Skeletal muscle tissue (tissue), 4 donors: ENCODE measurements around the gene CD74. TPM values are rescaled to one million over a fixed set of nuclear protein-coding genes. Genes with fewer than 3 reads are reported as not detected.

Experiments
- H3K27ac ChIP-seq: one replicate; pipeline ENCODE4 v1.7.0; 2013; ENCODE audit warnings: mild to moderate bottlenecking, low read depth, low read length, inconsistent platforms
- H3K27me3 ChIP-seq, 3 donors: one replicate each; pipeline ENCODE4 v1.7.0; 2013; ENCODE audit warnings: low read length in 3 of 3; ENCODE audit not compliant: control insufficient read depth in 3 of 3, insufficient read depth in 3 of 3
- H3K36me3 ChIP-seq, 3 donors: one replicate each; pipeline ENCODE4 v1.7.0; 2013; ENCODE audit warnings: low read length in 3 of 3; ENCODE audit not compliant: control insufficient read depth in 3 of 3, insufficient read depth in 3 of 3
- H3K4me1 ChIP-seq, 3 donors: one replicate each; pipeline ENCODE4 v1.7.0; 2013; ENCODE audit warnings: low read length in 3 of 3, mild to moderate bottlenecking in 3 of 3; ENCODE audit not compliant: control insufficient read depth in 3 of 3, insufficient read depth in 3 of 3
- H3K4me3 ChIP-seq, 3 donors: one replicate each; pipeline ENCODE4 v1.7.0; 2013; ENCODE audit warnings: low read length in 3 of 3
- H3K9ac ChIP-seq, 3 donors: one replicate each; pipeline ENCODE4 v1.7.0; 2013; ENCODE audit warnings: low read length in 3 of 3, mild to moderate bottlenecking in 3 of 3, moderate library complexity in 2 of 3, low read depth in 1 of 3
- H3K9me3 ChIP-seq, 3 donors: one replicate each; pipeline ENCODE4 v1.7.0; 2013; ENCODE audit warnings: low read length in 3 of 3; ENCODE audit not compliant: control insufficient read depth in 3 of 3
- total RNA-seq: library from RNA; depleted of rRNA; stranded (reverse); fragments of >200 nt; gene quantifications from one replicate; pipeline ENCODE4 v1.2.3, GENCODE V29; 2014
- donor health status: Osteomylitis.

Gene CD74
- total RNA-seq, 1 donor from 2014 or later = 63.2 TPM

DNA sequence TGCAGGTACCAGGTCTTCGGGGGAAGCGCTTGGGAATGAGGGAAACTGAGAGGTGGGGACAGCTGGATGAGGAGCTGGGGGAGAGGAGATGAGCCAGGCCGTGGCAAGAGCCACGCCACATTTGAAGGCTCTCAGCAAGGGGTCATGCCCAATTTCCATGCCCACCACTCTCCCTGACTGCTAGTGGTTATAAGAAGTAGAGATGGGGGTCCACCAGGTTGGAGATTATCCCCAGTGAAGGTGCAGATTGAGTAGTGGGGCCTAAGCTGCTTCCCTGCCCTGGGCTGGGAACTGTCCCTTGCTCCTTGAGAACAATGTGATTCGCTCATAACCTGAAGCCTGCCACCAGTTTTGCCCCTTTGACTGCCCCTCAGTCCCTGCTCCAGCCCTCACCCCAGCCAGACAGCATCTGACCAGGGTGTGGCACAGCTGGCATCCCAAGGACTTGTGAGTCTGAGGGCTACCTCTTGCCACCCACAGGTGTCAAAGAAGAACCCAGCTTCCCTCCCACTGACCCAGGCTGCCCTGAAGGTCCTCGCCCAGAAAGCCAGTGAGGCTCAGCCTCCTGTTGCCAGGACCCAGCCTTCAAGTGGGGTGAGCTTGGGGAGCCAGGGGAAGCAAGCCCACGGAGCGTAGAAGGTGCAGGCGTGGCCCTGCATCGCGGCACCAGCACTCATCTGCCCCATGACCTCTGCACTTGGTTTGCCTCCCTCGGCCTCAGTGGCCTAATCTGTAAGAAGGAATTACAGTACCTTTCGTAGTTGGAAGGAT, 21.5 kb downstream of the CD74 start:
- H3K36me3 ChIP-seq = peaks cover 82 to 86% (median 82%) of the 10 kb centered on the region in 3 donors
- no peak overlapping the region for H3K4me3 ChIP-seq
- H3K9me3 ChIP-seq = no peaks in the 10 kb centered on the region

GRCh38 chr5:150389531-150390266, 23.0 kb downstream of the CD74 start:
- H3K36me3 ChIP-seq = peaks cover 79 to 86% (median 81%) of the 10 kb centered on the region in 3 donors
- no peaks in the 10 kb centered on the region for H3K9me3 ChIP-seq
- no peak overlapping the region for H3K9ac ChIP-seq
- H3K4me3 ChIP-seq = no peak overlapping the region
- H3K4me1 ChIP-seq = no peaks in the 10 kb centered on the region
- H3K27ac ChIP-seq = no peak overlapping the region
- H3K27me3 ChIP-seq = no peaks in the 10 kb centered on the region

More for the DNA sequence above, 21.5 kb downstream of the CD74 start:
- H3K27ac ChIP-seq = no peak overlapping the region
- H3K9ac ChIP-seq = no peak overlapping the region
- no peaks in the 10 kb centered on the region for H3K27me3 ChIP-seq
- H3K4me1 ChIP-seq = no peaks in the 10 kb centered on the region

DNA sequence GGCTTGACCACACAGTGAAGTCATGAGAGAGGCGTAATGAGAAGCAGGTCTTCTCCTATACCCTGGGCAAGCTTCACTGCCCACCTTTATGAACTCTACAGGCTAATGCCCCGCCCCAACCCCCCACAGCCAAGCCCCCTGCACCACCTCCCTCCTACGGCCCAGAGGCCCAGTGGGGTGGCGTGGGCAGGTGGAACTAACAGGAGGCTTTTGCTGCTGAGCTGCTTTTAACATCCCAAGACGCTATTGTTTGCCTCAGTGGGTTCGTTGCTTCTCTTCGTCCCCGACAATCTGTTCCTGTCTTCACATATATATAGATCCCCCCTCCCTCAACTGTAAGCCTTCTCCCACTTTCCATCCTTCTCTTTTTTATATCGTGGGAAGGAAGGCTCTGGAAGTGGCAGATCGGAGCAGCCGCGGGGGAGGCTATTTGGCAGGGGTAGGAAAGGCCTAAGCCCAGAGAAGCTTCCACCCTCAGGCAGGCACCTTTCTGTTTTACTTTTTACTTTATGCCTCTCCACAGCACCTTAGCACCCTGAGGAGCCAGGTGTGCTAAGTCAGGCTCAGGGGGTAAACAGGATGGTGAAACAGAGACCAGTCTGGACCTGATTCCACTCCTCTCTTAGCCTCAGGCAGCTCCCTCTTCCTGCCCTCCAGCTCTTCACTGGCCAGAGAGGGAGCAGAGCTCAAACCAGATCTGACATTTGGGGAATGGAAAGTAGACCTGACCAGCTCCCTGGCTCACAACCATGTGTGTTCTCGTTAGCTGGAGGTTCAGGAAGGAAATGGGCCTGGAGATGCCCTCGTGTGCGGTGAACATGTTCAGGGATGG, 26.5 kb downstream of the CD74 start:
- no peaks in the 10 kb centered on the region for H3K9me3 ChIP-seq
- H3K27me3 ChIP-seq = no peaks in the 10 kb centered on the region
- no peak overlapping the region for H3K4me3 ChIP-seq
- H3K9ac ChIP-seq = no peak overlapping the region
- no peak overlapping the region for H3K27ac ChIP-seq
- no peaks in the 10 kb centered on the region for H3K4me1 ChIP-seq
- peaks cover 79 to 86% (median 84%) of the 10 kb centered on the region in 3 donors for H3K36me3 ChIP-seq

DNA sequence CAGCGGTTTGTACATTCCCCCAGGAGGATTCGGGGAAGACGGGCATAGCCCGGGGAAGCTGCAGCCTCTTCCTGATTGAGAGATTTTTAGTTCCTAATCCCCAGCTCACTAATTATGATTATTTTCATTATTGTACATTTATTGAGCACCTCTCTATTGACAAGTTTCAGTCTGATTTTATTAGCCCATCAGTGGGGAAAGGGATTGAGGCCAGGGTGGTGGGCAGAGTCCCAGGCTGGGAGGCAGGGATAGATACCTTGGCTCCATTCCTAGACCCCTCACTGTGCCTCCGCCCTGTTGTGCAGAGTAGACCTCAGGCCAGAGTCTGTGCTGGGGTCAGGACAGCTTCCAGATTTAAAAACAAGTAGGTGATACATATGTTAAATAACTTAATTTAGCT, 28.0 kb downstream of the CD74 start:
- Histone ChIP-seq H3K27ac (no peak overlapping the region), H3K27me3 (no peaks in the 10 kb centered on the region), H3K4me3 (no peak overlapping the region), H3K9ac (no peak overlapping the region), H3K4me1 (no peaks in the 10 kb centered on the region), H3K36me3 (peaks cover 78 to 83% (median 83%) of the 10 kb centered on the region in 3 donors), H3K9me3 (no peaks in the 10 kb centered on the region)

DNA sequence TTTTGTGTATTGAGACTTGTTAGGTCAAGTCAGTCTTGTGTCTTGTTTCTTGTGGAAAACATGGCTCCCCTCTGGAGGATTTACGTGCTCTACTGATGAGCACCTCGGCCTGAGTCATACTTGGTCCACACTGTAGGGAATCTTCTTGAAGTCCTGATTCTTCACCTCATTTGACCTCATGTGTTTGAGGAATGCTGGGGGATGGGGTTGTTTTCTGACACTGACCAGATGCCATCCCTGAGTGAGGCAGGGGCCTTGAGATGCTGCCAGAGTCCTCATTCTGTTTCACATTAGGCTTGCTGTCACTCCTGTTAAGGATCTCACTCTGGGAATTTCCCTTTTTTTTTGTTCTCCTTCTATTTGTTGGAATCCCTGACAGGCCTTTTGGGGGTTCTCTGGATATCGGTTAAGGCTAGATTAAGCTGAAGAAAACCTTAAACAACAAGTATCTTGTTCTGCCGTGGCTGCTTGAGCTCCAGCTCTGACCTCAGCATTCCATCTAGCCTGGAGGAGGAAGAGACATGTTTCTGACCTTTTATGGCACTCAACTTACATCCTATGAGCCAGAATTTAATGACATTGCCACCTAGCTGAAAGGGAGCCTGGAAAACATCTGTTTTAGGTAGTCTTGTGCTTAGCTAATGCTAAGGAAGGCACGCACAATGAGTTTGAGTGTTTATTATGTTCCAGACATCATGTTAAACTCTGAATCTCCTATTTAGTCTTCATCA, 34.6 kb downstream of the CD74 start:
- Histone ChIP-seq H3K9me3 (no peaks in the 10 kb centered on the region), H3K4me3 (no peak overlapping the region), H3K27me3 (no peaks in the 10 kb centered on the region), H3K27ac (no peak overlapping the region), H3K9ac (no peak overlapping the region), H3K4me1 (peaks cover 0 to 10% (median 8%) of the 10 kb centered on the region in 3 donors), H3K36me3 (peaks cover 81 to 91% (median 88%) of the 10 kb centered on the region in 3 donors)

GRCh38 chr5:150376799-150377771, 35.6 kb downstream of the CD74 start:
- H3K36me3 ChIP-seq = peaks cover 81 to 90% (median 88%) of the 10 kb centered on the region in 3 donors
- H3K27me3 ChIP-seq = no peaks in the 10 kb centered on the region
- H3K4me3 ChIP-seq = no peak overlapping the region
- H3K4me1 ChIP-seq = peaks cover 0 to 10% (median 8%) of the 10 kb centered on the region in 3 donors
- peak overlapping the region in 1 of 3 donors; percentile 25 for H3K9ac ChIP-seq
- no peak overlapping the region for H3K27ac ChIP-seq
- no peaks in the 10 kb centered on the region for H3K9me3 ChIP-seq

- Histone ChIP-seq H3K27ac (no peak overlapping the region), H3K9me3 (no peaks in the 10 kb centered on the region), H3K9ac (no peak overlapping the region), H3K36me3 (peaks cover 77 to 95% (median 92%) of the 10 kb centered on the region in 3 donors), H3K4me1 (peaks cover 0 to 14% (median 8%) of the 10 kb centered on the region in 3 donors), H3K4me3 (no peak overlapping the region), H3K27me3 (no peaks in the 10 kb centered on the region)
Measured at GRCh38 chr5:150374651-150375050, 38.1 kb downstream of the CD74 start.

GRCh38 chr5:150372639-150373038, 40.1 kb downstream of the CD74 start:
- Histone ChIP-seq H3K4me3 (no peak overlapping the region), H3K9me3 (no peaks in the 10 kb centered on the region), H3K27me3 (no peaks in the 10 kb centered on the region), H3K27ac (no peak overlapping the region), H3K36me3 (peaks cover 79 to 93% (median 92%) of the 10 kb centered on the region in 3 donors), H3K9ac (peak overlapping the region in 1 of 3 donors; percentile 19), H3K4me1 (peaks cover 9 to 32% (median 15%) of the 10 kb centered on the region in 3 donors)
